ENCODE measurements around the gene FAM110C.
A peak's percentile ranks its signal among the peaks of the same experiment; 100 is the strongest.
"Not testable (repeated sequence)": the region's sequence is repeated elsewhere in the genome, so short reads cannot be mapped to it uniquely, and the experiment has no call there.

FAM110C gene

GRCh38 chr2:42788-43187 is 3.5 kb downstream of the FAM110C start:
- DNase-seq: no peak

- DNase-seq: no peak
Observed at GRCh38 chr2:40465-40864, 5.8 kb downstream of the FAM110C start.

GRCh38 chr2:38155-38554 is 8.2 kb downstream of the FAM110C start:
- DNase-seq: no peak

GRCh38 chr2:36318-36717 is 10.0 kb downstream of the FAM110C start:
- no peak for DNase-seq

- DNase-seq: no peak
Observed at GRCh38 chr2:35852-36251, 10.5 kb downstream of the FAM110C start.

GRCh38 chr2:33620-34019 is 12.7 kb downstream of the FAM110C start:
- no peak for DNase-seq

- DNase-seq: no peak
Observed at GRCh38 chr2:32068-32467, 14.2 kb downstream of the FAM110C start.

- no peak for DNase-seq
Observed at GRCh38 chr2:29253-29652, 17.1 kb downstream of the FAM110C start.

GRCh38 chr2:28406-28975 is 17.8 kb downstream of the FAM110C start:
- no peak for DNase-seq

GRCh38 chr2:26891-27290 is 19.4 kb downstream of the FAM110C start:
- no peak for DNase-seq

GRCh38 chr2:25543-25942 is 20.8 kb downstream of the FAM110C start:
- DNase-seq: no peak

GRCh38 chr2:24591-24990 is 21.7 kb downstream of the FAM110C start:
- not testable (repeated sequence) for DNase-seq

- no peak for DNase-seq
Observed at GRCh38 chr2:24107-24506, 22.2 kb downstream of the FAM110C start.

- DNase-seq: no peak
Observed at GRCh38 chr2:23283-23682, 23.0 kb downstream of the FAM110C start.

- DNase-seq: not testable (repeated sequence)
Observed at GRCh38 chr2:22244-22643, 24.1 kb downstream of the FAM110C start.

GRCh38 chr2:20259-20658 is 26.0 kb downstream of the FAM110C start:
- DNase-seq: not testable (repeated sequence)

- no peak for DNase-seq
Observed at GRCh38 chr2:19505-19904, 26.8 kb downstream of the FAM110C start.

- DNase-seq: no peak
Observed at GRCh38 chr2:18402-19271, 27.7 kb downstream of the FAM110C start.

- not testable (repeated sequence) for DNase-seq
Observed at GRCh38 chr2:15916-16315, 30.4 kb downstream of the FAM110C start.

- peak; percentile 61 for DNase-seq
Observed at GRCh38 chr2:11248-11941, 34.9 kb downstream of the FAM110C start.

- DNase-seq: no peak
Observed at GRCh38 chr2:10222-10875, 36.0 kb downstream of the FAM110C start.
